HG03103 (cell line): ENCODE measurements around the gene RNF32.
"Not testable (repeated sequence)": the region's sequence is repeated elsewhere in the genome, so short reads cannot be mapped to it uniquely, and the experiment has no call there.

Experiments
- ATAC-seq: cut with Tn5 transposase; IDR thresholded peaks from one replicate; pipeline ENCODE4 v1.9.1; 2021; ENCODE audit warnings: low read depth; ENCODE audit not compliant: unreplicated experiment

Gene RNF32

GRCh38 chr7:156612930-156613329 lies 27.6 kb upstream of the RNF32 start:
- ATAC-seq: no peak

DNA sequence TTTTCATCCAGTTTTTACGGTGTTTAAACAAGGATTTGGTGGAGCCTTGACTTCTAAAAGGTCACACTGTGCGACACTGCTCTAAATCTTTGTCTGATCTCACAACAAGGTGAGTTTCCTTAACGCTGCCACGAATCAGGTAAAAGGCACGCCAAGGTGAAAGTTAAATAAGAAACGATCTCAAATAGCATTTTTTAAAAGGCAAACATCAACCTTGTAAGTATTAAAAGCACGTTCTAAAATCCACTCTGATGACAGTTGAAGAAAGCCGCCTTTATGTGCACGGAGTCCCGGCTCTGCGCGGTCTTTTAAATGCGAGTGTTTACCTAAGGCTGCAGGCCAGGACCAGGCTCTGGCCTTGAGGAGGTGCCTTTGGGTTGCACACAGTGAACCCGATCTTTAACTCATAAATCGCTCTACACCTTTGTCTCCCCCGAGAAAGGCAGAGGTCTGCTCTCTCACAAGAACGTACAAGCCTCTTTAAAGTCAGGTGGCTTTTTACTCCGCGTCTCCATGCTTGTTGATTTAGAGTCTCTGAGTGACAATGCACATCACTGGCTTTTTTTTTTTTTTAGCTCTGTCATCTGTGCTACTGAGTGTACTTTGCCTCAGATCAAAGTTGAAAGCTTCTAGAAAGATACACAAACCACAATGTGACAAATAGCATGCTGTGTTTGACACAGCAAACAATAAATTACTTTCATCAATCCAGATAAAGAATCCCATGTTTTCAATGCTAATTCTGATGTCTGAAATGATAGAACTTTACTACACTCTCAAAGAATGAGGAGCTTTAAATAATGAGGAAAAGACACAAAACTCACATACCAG lies 25.9 kb upstream of the RNF32 start:
- ATAC-seq: no peak

- ATAC-seq: no peak
These were observed 24.0 kb upstream of the RNF32 start for GRCh38 chr7:156616269-156617202.

GRCh38 chr7:156617215-156617614 lies 23.4 kb upstream of the RNF32 start:
- ATAC-seq: no peak

DNA sequence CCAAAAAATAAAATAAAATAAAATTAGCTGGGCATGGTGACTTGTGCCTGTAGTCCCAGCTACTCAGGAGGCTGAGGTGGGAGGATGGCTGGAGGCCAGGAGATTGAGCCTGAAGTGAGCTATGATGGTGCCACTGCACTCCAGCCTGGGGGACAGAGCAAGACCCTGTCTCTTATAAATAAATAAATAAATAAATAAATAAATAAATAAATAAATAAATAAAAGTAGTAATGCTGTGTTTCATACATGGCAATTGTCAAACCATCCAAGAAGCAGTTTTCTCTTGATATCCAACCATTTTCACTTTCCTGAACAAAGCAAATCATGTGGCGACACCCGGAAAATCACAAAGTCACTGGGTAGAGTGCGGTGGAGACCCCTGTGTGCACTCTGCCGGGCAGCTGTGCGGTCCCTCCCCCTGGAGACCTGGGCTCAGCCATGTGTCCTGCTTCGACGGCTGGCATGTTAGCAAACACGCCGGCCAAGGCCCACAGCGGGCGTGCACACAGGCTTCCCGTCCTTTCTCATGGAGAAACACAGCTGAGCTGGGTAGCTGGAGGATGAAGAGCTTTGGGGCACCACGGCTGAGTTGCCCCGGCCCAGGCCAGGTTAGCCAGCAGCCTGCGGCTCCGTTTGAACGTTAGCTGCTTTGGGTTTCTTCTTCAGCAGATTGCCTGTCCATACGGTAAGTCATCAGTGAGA lies 22.3 kb upstream of the RNF32 start:
- no peak for ATAC-seq

DNA sequence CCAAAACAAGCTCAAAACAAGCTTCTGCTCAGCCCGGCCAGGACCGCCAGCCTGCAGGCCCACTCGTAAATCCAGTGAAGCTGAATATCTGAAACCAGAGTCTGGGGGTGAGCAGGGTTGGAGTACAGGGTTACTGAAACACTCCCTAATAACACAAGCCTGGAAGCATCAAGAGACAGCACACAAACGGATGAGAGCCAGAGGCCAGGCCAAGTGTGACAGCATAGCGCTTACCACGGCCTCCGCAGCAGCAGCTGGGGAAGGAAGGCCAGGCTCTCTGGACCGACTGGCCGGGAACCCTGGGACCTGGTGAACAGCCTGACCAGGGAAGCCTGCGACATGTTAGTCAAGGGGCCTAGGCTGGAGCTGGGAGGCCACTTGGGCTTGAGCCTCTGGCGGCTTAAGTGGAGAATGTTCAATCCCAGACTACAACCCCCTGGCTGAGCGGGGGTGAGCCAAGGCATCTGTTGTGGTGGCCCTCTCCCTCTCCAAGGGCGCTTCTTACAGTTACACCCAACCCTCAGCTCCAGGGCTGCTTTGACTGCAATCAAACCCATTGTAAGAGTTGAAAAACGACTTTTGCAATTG lies 21.7 kb upstream of the RNF32 start:
- ATAC-seq: no peak

DNA sequence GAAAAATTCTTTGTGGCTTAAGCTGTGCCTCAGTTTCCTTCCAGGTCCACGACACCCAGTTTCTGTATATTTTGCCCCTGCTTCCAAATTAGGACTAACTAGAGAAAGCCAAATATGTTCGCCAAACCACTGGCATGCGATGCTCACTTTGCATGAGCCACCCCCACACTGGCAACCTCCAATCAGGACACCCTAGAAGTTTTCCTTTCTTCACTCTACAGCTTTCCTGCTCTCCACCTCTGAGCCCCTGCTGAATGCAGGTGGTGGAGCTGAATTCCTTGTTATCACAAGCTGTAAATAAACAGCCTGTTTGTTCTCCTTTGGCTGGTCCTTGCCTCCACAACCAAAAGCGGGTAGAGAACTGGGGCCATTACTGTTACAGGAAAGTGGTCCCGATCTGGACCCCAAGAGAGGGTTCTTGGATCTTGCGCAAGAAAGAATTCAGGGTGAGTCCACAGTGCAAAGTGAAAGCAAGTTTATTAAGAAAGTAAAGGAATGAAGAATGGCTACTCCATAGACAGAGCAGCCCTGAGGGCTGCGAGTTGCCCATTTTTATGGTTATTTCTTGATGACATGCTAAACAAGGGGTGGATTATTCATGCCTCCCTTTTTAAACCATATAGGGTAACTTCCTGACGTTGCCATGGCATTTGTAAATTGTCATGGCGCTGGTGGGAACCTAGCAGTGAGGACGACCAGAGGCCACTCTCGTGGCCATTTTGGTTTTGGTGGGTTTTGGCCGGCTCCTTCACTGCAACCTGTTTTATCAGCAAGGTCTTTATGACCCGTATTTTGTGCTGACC lies 20.9 kb upstream of the RNF32 start:
- ATAC-seq: not testable (repeated sequence)

GRCh38 chr7:156620291-156620675 lies 20.3 kb upstream of the RNF32 start:
- ATAC-seq: no peak

DNA sequence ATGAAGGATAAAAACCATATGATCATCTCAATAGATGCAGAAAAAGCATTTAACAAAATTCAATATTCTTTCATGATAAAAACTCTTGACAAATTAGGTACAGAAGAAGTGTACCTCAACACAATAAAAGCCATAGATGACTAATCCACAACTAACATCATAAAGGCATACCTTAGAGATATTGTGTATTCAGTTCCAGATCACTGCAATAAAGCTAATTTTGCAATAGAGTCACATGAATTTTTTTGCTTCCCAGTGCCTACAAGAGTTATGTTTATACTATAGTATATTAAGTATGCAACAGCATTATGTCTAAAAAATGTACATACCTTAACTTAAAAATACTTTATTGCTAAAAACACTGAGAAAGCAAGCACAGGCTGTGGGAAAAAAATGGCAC lies 18.9 kb upstream of the RNF32 start:
- ATAC-seq: no peak

DNA sequence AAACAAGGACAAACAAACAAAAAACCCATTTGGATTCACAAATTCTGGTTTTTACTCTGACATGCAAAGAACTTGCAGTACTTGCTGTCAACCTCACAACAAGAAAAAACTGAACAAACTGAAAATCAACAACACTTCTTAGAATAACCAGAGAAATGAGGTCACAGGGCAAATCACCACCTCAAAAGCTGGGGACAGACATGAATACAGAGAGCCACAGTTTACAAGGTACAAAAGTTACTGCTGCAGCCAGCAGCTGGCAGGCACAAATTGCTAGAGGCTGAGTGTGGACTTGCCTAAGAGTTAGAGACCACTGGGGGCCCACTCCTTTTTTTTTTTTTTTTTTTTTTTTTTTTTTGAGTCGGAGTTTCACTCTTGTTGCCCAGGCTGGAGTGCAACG lies 15.0 kb upstream of the RNF32 start:
- no peak for ATAC-seq

DNA sequence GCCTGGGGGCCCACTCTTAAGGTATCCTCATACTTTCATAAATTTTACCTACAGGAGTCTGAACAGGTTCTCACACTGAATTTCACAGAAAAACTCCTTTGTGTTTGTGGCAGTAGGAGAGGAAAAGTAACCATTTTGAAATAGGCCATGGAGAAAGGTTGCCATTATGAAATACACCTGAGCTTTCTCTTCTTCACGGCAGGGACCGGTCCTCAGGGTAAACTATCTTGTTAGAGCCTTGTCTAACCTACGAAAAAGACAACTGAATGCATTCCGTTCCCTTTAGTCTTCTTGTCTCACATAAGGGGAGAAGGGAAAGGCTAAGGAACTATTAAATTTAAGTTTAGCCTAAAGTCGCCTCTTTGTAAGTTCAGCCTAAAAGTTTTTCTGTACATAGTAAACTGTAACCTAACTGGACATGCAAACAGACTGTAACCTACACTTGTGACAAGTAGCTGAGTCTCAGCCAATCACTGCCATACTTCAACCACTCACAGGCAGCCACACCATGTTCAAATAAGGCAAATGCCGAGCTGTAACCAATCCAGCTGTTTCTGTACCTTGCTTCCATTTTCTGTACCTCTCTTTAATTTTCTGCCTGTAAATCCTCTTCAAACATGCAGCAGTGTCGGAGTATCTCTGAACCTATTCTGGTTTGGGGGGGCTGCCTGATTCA lies 14.2 kb upstream of the RNF32 start:
- no peak for ATAC-seq

GRCh38 chr7:156628562-156628961 lies 12.0 kb upstream of the RNF32 start:
- ATAC-seq: no peak

DNA sequence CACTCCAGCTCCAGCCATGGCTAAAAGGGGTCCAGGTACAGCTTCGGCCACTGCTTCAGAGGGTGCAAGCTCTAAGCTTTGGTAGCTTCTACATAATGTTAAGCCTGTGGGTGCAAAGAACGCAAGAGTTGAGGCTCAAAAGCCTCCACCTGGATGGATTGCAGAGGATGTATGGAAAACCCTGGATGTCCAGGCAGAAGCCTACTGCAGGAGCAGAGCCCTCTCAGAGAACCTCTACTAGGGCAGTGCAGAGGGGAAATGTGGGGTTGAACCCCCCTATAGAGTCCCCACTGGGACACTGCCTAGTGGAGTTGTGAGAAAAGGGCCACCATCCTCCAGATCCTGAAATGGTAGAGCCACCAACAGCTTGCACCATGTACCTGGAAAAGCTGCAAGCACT lies 10.7 kb upstream of the RNF32 start:
- ATAC-seq: no peak

- no peak for ATAC-seq
These were observed 6.5 kb upstream of the RNF32 start for GRCh38 chr7:156634117-156634516.

- no peak for ATAC-seq
These were observed 4.8 kb upstream of the RNF32 start for GRCh38 chr7:156635529-156636385.

DNA sequence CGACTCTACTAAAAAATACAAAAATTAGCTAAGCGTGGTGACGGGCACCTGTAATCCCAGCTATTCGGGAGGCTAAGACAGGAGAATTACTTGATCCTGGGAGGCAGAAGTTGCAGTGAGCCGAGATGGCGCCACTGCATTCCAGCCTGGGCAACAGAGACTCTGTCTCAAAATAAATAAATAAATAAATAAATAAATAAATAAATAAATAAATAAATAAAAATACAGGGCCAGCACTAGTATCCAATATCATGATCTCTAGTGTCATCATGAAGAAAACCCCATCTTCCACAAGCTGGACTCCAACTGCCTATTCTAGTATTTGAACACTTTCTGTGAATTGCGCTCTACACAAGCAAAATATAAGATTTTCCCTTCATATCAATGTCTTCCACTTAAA lies 3.5 kb upstream of the RNF32 start:
- not testable (repeated sequence) for ATAC-seq

GRCh38 chr7:156638443-156639077 lies 2.0 kb upstream of the RNF32 start:
- no peak for ATAC-seq
